Measurements from ENCODE around the gene TRAPPC2L. TPM values are rescaled to one million over a fixed set of nuclear protein-coding genes. Genes with fewer than 3 reads are reported as not detected.
"Not testable (repeated sequence)": the region's sequence is repeated elsewhere in the genome, so short reads cannot be mapped to it uniquely, and the experiment has no call there.

Gene TRAPPC2L
- total RNA-seq, 1 donor from 2014 or later = 59.1 TPM

- peaks cover 5% of the 10 kb centered on the region for H3K36me3 Mint-ChIP-seq (ENCODE audit: low read depth, unreplicated experiment)
- no peak overlapping the region for H2AFZ ChIP-seq (ENCODE audit: low read depth, low read length)
- no peak overlapping the region for H3K27ac ChIP-seq (ENCODE audit: low read depth, low read length)
- H3K27me3 ChIP-seq (ENCODE audit: insufficient read depth, low read length) = no peaks in the 10 kb centered on the region
- no peaks in the 10 kb centered on the region for H3K4me1 Mint-ChIP-seq (ENCODE audit: low read depth, unreplicated experiment)
- no peak overlapping the region for H3K4me3 Mint-ChIP-seq (ENCODE audit: unreplicated experiment)
- no peak overlapping the region for H3K4me3 ChIP-seq (ENCODE audit: insufficient read depth, low read depth, low read length)
- H3K27ac Mint-ChIP-seq (ENCODE audit: unreplicated experiment) = no peak overlapping the region
- no peak overlapping the region for H3K4me2 ChIP-seq (ENCODE audit: low read length)
- no peaks in the 10 kb centered on the region for H3K36me3 ChIP-seq (ENCODE audit: insufficient read depth, low read length)
- H3K4me1 ChIP-seq (ENCODE audit: insufficient read depth, low read length) = no peaks in the 10 kb centered on the region
- no peak for TF ChIP-seq EZH2 (IDR thresholded peaks at IDR 0.05; ENCODE audit: insufficient read depth, low read length)
- TF ChIP-seq, protein P1, sequence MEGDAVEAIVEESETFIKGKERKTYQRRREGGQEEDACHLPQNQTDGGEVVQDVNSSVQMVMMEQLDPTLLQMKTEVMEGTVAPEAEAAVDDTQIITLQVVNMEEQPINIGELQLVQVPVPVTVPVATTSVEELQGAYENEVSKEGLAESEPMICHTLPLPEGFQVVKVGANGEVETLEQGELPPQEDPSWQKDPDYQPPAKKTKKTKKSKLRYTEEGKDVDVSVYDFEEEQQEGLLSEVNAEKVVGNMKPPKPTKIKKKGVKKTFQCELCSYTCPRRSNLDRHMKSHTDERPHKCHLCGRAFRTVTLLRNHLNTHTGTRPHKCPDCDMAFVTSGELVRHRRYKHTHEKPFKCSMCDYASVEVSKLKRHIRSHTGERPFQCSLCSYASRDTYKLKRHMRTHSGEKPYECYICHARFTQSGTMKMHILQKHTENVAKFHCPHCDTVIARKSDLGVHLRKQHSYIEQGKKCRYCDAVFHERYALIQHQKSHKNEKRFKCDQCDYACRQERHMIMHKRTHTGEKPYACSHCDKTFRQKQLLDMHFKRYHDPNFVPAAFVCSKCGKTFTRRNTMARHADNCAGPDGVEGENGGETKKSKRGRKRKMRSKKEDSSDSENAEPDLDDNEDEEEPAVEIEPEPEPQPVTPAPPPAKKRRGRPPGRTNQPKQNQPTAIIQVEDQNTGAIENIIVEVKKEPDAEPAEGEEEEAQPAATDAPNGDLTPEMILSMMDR (IDR thresholded peaks at IDR 0.05; ENCODE audit: insufficient read depth, low read depth, low read length) = no peak
- H4K20me1 ChIP-seq (ENCODE audit: insufficient read depth, low read length) = no peaks in the 10 kb centered on the region
- no peak for DNase-seq (ENCODE audit: low read depth)
- H3K79me2 ChIP-seq (ENCODE audit: insufficient read depth, low read length) = no peaks in the 10 kb centered on the region
- FAIRE-seq = no peak
- peaks cover 10% of the 10 kb centered on the region for H3K9me3 Mint-ChIP-seq (ENCODE audit: unreplicated experiment)
- no peaks in the 10 kb centered on the region for H3K9me3 ChIP-seq (ENCODE audit: insufficient read depth, low read depth, low read length)
- H3K9ac ChIP-seq (ENCODE audit: low read length) = no peak overlapping the region
- peaks cover 25% of the 10 kb centered on the region for H3K27me3 Mint-ChIP-seq (ENCODE audit: low read depth, unreplicated experiment)
Measured at GRCh38 chr16:88888461-88889387, 31.8 kb downstream of the TRAPPC2L start.

GRCh38 chr16:88889702-88890352 lies 32.9 kb downstream of the TRAPPC2L start:
- Mint-ChIP-seq H3K27me3 (ENCODE audit: low read depth, unreplicated experiment) (peaks cover 25% of the 10 kb centered on the region), H3K9me3 (ENCODE audit: unreplicated experiment) (peaks cover 10% of the 10 kb centered on the region)
- not testable (repeated sequence) for H3K4me3 Mint-ChIP-seq (ENCODE audit: unreplicated experiment); H3K36me3 Mint-ChIP-seq (ENCODE audit: low read depth, unreplicated experiment); H3K27me3 ChIP-seq (ENCODE audit: insufficient read depth, low read length); H4K20me1 ChIP-seq (ENCODE audit: insufficient read depth, low read length); H3K27ac ChIP-seq (ENCODE audit: low read depth, low read length); H3K4me3 ChIP-seq (ENCODE audit: insufficient read depth, low read depth, low read length); H3K27ac Mint-ChIP-seq (ENCODE audit: unreplicated experiment); H3K9me3 ChIP-seq (ENCODE audit: insufficient read depth, low read depth, low read length); H3K4me2 ChIP-seq (ENCODE audit: low read length); H3K79me2 ChIP-seq (ENCODE audit: insufficient read depth, low read length); H2AFZ ChIP-seq (ENCODE audit: low read depth, low read length); DNase-seq (ENCODE audit: low read depth); H3K36me3 ChIP-seq (ENCODE audit: insufficient read depth, low read length); H3K9ac ChIP-seq (ENCODE audit: low read length); H3K4me1 Mint-ChIP-seq (ENCODE audit: low read depth, unreplicated experiment); FAIRE-seq; H3K4me1 ChIP-seq (ENCODE audit: insufficient read depth, low read length)

DNA sequence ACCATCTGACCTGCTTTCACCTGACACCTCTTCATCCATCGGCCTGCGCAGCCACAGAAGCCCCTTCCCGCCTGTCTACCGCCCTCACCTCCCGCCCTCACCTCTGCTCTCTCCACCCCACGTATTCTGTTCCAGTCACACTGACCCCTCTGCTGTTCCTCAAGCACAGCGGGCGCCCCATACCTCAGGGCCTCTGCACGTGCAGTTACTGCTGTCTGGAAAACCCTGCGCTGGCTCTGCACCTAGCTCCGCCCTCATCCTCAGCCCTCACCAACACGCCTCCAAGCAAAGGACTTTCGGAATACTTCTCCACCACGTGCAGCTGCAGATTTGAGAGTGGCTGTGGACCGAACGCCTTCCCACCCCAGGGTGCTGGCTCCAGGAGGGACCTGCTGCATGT lies 34.2 kb downstream of the TRAPPC2L start:
- no peaks in the 10 kb centered on the region for H3K9me3 ChIP-seq (ENCODE audit: insufficient read depth, low read depth, low read length)
- H3K4me1 ChIP-seq (ENCODE audit: insufficient read depth, low read length) = no peaks in the 10 kb centered on the region
- no peak overlapping the region for H3K9ac ChIP-seq (ENCODE audit: low read length)
- peaks cover 10% of the 10 kb centered on the region for H3K9me3 Mint-ChIP-seq (ENCODE audit: unreplicated experiment)
- H2AFZ ChIP-seq (ENCODE audit: low read depth, low read length) = no peak overlapping the region
- H4K20me1 ChIP-seq (ENCODE audit: insufficient read depth, low read length) = no peaks in the 10 kb centered on the region
- H3K4me3 Mint-ChIP-seq (ENCODE audit: unreplicated experiment) = no peak overlapping the region
- no peak overlapping the region for H3K27ac ChIP-seq (ENCODE audit: low read depth, low read length)
- H3K27me3 ChIP-seq (ENCODE audit: insufficient read depth, low read length) = no peaks in the 10 kb centered on the region
- DNase-seq (ENCODE audit: low read depth) = no peak
- H3K4me2 ChIP-seq (ENCODE audit: low read length) = no peak overlapping the region
- peaks cover 5% of the 10 kb centered on the region for H3K36me3 Mint-ChIP-seq (ENCODE audit: low read depth, unreplicated experiment)
- FAIRE-seq = no peak
- H3K4me3 ChIP-seq (ENCODE audit: insufficient read depth, low read depth, low read length) = no peak overlapping the region
- no peaks in the 10 kb centered on the region for H3K36me3 ChIP-seq (ENCODE audit: insufficient read depth, low read length)
- no peak overlapping the region for H3K27ac Mint-ChIP-seq (ENCODE audit: unreplicated experiment)
- no peaks in the 10 kb centered on the region for H3K4me1 Mint-ChIP-seq (ENCODE audit: low read depth, unreplicated experiment)
- TF ChIP-seq, protein P1 (IDR thresholded peaks at IDR 0.05; ENCODE audit: insufficient read depth, low read depth, low read length) = no peak
- TF ChIP-seq EZH2 (IDR thresholded peaks at IDR 0.05; ENCODE audit: insufficient read depth, low read length) = no peak
- H3K79me2 ChIP-seq (ENCODE audit: insufficient read depth, low read length) = no peaks in the 10 kb centered on the region
- peaks cover 24% of the 10 kb centered on the region for H3K27me3 Mint-ChIP-seq (ENCODE audit: low read depth, unreplicated experiment)
